NB4 (cell line): ENCODE measurements around the gene GGTA1.
"Not testable (repeated sequence)": the region's sequence is repeated elsewhere in the genome, so short reads cannot be mapped to it uniquely, and the experiment has no call there.

Experiments
- DNase-seq: peaks from one replicate; pipeline ENCODE4 v3.0.0; 2010; ENCODE audit warnings: low read depth
- H3K4me3 ChIP-seq: one replicate; pipeline ENCODE4 v1.5.1; 2011; ENCODE audit warnings: mild to moderate bottlenecking, low read depth, low read length, moderate library complexity
- CTCF ChIP-seq: IDR thresholded peaks from one replicate; pipeline ENCODE4 v1.5.1; 2012; ENCODE audit warnings: low read depth, low read length
- MAX ChIP-seq: IDR thresholded peaks from 2 replicates; pipeline ENCODE4 v1.6.1; 2011; ENCODE audit warnings: low read depth, low read length
- MYC ChIP-seq: IDR thresholded peaks from 2 replicates; pipeline ENCODE4 v1.6.1; 2011; ENCODE audit warnings: low read depth, low read length
- POLR2A ChIP-seq: IDR thresholded peaks from 2 replicates; pipeline ENCODE4 v1.6.1; 2011; ENCODE audit warnings: mild to moderate bottlenecking; ENCODE audit not compliant: insufficient read length; ENCODE audit errors: extremely low read depth

GGTA1 gene

GRCh38 chr9:121459513-121459912 is 40.1 kb downstream of the GGTA1 start:
- no peak overlapping the region for H3K4me3 ChIP-seq
- no peak for TF ChIP-seq CTCF
- no peak for DNase-seq

GRCh38 chr9:121458449-121458848 is 41.2 kb downstream of the GGTA1 start:
- DNase-seq, H3K4me3 ChIP-seq: not testable (repeated sequence)

- DNase-seq, result peak; percentile 69
- TF ChIP-seq POLR2A (no peak), CTCF (no peak), MYC (no peak), MAX (no peak)
- no peak overlapping the region for H3K4me3 ChIP-seq
Observed at GRCh38 chr9:121455527-121456239, 44.0 kb downstream of the GGTA1 start.

- TF ChIP-seq POLR2A (no peak), CTCF (no peak), MAX (no peak), MYC (no peak)
- H3K4me3 ChIP-seq, result no peak overlapping the region
- no peak for DNase-seq
Observed at GRCh38 chr9:121454972-121455371, 44.7 kb downstream of the GGTA1 start.

GRCh38 chr9:121453232-121453892 is 46.3 kb downstream of the GGTA1 start:
- no peak for DNase-seq
- no peak overlapping the region for H3K4me3 ChIP-seq
- no peak for TF ChIP-seq POLR2A
- no peak for TF ChIP-seq MYC
- TF ChIP-seq MAX, result no peak
- no peak for TF ChIP-seq CTCF

- TF ChIP-seq MYC, result no peak
- no peak for TF ChIP-seq POLR2A
- no peak for TF ChIP-seq CTCF
- TF ChIP-seq MAX, result no peak
- DNase-seq, result no peak
- H3K4me3 ChIP-seq, result no peak overlapping the region
Observed at GRCh38 chr9:121452085-121452484, 47.6 kb downstream of the GGTA1 start.
